CD4-positive, alpha-beta T cell treated with Interleukin-15 for 4 hours (primary cell): Measurements from ENCODE around the gene PLCG2.
A peak's percentile ranks its signal among the peaks of the same experiment; 100 is the strongest.
"Not testable (repeated sequence)": the region's sequence is repeated elsewhere in the genome, so short reads cannot be mapped to it uniquely, and the experiment has no call there.

Experiments
- DNase-seq: peaks from one replicate; pipeline ENCODE4 v3.0.0-alpha.2; 2020; ENCODE audit warnings: low spot score

Gene PLCG2

DNA sequence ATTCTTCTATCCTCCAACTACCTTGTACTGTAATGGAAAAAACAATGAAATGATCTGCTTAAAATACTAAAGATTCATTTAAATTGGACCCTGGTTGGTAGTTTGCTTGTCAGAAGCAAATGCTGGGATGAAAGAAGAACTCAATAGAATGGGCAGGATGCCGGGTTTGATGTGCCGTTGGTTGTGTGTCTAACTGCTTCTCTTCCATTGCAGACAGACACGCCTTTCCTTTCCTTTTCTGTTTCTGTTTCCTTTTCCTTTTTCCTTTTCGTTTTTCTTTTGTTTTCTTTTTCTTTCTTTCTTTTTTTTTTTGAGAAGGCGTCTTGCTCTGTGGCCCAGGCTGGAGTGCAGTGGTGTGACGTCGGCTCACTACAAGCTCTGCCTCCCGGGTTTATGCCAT, 64.6 kb downstream of the PLCG2 start:
- no peak for DNase-seq

DNA sequence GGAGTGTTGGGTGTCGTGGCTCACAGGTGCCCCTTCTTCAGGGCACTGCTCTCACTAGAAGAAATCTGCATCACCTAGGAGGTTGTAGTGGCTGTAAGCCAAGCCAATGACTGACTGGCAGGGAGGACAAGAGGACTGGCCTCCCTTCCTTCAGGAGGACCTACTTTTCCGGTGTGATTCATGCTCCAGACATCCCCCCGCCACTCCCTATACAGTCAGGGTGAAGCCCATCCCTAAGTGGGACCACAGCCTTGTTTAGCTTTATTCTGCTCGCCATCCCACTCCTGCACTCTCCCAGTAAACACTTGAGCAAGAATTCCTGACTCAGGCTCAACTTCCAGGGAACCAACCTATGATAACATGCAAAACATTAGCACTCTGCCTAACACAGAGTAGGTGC, 67.0 kb downstream of the PLCG2 start:
- DNase-seq = no peak

DNA sequence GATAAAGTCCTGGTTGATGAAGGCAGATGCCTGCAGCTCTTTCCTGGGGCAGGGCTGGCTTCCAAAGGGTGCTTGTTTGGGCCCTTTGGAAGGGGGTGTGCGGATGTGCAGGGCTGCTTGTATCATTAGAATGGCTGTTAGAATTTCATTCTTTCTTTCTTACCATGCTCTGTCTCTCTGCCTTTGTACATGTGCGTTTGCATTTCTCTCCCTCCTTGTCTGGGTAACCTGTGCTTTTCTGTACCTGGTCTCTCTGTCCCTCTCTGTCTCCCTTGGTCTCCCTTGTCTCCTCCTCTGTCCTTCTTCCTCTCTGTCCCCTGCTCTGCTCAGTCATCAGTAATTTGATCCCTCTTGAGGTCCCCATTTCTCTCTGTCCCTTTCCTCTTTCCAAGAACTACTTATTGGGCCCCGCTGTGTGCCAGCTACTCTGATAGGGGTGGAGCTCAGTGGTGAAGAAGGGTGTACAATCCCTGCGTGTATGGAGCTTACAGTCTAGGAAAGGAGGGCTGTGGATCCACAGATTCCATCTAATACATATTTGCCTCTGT, 69.3 kb downstream of the PLCG2 start:
- no peak for DNase-seq

DNA sequence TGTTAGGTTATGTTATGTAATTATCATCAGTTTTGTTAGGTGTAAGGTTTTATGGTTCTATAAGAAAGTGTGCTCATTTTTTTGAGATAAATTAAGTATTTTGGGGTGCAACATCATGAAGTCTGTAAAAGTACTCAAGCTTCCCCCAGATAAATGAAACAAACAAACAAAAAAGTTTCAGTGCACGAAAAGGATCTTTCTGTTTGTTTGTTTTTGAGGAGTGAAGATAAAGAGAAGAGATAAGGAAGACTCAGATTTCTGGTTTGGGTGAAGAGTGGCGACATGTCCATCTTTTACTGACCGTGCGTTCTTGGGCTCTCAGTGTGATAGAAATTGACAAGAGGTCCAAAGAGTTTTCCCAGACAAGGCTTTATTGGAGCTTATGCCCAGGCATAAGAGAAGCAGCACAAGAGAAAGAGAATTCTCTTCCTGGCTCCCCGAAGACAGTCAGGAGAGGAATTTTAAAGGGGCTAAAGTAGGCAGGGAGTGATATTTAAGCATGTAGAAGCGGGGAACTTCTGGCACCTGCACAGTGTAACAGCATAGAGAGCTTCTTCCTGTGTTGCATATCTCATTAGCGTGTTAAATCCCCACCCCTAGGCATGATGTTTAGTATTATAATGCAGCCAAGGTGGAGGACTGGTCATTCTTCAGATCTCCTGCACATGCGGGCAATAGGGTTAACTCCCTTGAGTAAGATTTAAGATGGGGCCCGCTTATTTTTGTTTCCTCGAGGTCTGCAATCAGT, 71.3 kb downstream of the PLCG2 start:
- DNase-seq = no peak

DNA sequence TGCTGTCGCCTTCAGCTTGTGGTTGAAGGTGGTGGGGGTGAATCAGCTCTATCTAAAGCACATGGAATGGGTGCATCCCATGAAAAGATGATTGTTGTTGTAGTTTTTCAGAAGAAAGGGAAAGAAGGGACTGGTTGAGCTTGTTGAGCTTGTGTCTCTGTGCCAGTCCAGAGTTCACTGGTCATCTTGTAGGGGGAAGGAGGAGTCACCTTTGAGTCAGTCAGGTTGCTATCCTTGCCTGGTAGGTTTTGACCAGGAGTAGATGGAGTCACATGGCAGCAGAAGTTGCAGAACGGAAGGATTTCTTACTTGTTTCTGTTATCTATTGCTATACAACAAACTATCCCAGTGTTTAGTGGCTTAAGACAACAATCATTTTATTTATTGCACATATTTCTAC, 73.3 kb downstream of the PLCG2 start:
- no peak for DNase-seq

DNA sequence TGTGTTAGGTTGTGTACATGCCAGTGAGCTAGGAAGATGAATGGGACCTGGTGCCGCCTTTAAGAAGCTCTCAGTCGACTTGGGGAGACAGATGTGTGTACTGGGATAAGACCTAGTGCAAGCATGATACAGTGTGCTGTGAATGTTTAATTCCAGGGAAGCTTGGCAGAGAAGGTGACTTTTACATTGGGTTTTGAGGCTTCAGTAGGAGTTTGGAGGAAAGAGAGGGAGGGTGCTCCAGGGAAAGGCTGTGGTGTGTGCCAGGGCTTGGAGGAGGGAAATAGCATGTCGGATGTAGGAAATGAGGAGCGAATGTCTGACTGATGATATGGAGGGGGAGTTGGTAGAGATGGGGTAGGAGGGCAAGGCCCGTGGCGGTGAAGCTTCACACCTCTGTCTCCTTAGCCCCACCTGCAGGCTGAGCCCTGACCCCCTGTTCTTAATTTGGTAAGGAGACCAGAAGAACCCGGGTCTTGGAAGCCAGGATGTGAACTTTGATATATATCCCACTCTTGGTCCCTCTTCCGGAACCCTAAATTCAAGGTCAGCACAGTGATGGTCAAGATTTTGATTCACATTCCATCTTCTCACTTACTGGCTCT, 76.6 kb downstream of the PLCG2 start:
- no peak for DNase-seq

DNA sequence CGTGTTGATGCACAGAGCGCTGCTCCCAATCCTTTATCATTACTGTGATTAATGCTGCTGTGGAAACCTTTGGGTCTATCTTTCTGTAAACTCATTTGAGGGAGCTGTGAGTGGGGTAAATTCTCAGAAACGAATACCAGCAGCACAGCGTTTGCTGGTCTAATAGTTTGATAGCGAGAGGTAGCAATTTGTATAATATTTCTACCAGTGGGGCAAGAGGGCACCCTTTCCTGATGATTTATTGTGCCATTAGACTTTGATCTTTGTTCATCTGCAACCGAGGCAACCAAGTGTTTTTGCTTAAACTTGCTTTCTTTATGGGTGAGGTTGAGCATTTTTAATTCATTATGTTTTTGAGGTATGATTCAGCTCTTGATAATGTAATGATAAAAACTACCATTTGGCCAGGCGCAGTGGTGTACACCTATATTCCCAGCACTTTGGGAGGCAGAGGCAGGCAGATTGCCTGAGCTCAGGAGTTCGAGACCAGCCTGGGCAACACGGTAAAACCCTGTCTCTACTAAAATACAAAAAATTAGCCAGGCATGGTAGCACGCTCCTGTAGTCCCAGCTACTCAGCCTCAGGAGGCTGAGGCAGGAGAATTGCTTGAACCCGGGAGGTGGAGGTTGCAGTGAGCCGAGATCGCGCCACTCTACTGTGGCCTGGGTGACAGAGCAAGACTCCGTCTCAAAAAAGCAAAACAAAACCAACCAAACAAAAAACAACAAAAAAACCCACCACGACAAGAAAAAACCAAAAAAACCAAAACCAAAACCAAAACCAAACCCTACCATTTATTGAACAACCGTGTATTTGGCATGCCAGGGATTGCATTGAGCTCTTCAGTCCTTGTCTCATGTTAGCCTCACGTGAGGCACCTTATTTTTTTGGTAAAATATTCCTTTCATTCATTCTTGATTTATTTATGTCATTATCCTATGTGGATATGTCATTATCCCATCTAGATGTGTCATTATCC, 81.5 kb downstream of the PLCG2 start:
- DNase-seq = no peak

DNA sequence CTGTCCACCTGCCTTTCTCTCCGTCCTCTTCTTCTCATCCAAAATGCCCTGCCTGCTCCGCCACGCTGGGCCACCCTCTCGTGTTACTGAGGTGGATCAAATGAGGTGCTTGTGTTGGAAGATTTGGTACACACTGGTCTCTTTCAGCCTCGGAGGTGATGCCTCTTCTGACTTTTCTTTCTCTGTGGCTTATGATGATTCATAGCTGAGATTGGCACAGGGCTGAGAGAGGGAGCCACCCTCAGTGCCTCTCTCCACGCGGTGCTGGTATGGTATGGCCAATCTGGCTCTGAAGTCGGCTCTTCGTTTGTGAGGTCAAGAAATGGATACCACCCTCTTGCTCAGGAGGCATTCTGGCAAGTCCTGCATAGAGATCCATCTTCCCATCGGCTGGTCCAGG, 82.4 kb downstream of the PLCG2 start:
- peak; percentile 9 for DNase-seq

DNA sequence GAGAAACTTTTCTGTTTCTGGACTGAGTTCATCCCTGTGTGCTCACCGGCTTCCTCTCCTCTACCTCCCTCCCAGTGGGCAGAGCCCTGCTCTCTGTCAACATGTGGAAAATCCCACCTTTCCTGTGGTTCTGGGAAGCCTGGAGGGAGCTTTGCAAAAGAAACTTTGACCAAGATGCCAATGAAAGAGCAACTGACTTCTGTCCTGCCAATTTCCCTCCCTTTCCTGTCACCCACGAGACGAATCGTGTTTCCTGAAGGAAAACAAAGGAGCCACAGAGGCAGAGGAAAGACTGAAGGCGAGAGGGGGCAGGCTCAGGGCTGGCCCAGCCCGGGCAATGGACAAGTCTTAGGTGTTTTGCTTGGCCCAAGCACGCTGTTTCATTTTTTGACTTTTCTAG, 82.8 kb downstream of the PLCG2 start:
- no peak for DNase-seq

DNA sequence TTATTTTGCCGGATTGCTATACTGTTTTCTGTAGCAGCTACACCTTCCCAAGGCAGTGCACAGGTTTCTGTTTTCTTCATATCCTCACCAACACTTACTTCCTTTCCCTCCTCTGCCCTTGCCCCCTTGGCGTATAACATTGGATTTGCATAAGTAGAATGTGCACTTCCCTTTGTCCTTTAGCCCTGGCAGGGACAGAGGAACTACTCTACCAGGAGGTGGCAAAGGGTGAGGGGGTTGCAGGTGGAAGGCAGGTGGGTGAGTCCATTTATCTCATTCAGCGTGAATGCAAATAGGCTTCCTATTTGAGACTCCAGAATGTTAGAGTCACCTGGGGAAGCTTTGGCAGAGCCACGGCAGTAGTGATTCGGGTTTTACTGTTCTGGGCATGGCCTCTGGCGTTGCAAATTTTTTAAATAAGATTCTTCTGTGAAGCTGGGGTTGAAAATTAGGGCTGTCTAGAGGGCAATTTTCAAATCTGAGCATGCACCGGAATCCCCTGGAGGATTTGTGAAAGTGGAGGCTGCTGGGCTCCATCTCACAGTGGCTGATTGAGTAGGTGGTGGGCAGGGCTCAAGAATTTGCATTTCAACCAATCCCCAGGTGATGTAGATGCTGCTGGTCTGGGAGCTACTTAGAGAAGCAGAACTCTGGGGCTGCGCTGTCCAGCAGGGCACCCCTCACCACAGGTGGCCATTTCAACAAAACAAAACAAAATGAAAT, 84.7 kb downstream of the PLCG2 start:
- DNase-seq = no peak

DNA sequence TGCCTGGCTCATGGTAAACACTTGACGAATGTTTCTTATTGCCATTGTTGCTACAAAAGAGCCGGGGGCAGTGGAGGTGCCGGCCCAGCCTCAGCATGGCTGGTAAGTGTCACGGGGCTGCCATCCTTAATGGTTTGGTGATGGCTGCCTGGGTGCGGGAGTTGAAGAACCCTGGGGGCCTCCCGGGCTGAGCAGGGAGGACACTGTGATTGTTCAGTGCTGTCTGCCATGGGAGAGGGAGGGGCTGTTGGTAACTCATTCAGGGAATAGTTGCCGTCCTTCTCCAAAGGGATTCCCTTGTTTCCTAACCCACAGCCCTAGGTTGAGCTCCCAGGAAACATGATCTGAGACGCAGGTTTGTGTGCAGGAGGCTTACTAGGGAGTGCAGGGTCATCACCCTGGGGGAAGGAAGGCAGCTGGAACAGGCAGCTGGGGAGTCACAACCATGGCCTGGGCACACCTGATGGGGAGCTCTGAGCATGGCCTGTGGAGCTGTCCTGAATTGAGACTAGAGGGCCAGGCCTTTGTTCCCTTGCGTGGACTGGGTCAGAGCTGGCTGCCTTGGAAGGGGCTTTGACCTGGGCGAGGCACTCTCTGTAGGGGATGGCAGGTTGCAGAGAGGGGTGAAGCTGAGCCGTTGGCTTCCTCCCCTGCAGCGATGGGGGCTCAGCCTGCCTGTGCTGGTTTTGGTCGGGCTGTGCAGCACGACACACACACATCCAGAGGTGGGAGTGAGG, 85.7 kb downstream of the PLCG2 start:
- no peak for DNase-seq

DNA sequence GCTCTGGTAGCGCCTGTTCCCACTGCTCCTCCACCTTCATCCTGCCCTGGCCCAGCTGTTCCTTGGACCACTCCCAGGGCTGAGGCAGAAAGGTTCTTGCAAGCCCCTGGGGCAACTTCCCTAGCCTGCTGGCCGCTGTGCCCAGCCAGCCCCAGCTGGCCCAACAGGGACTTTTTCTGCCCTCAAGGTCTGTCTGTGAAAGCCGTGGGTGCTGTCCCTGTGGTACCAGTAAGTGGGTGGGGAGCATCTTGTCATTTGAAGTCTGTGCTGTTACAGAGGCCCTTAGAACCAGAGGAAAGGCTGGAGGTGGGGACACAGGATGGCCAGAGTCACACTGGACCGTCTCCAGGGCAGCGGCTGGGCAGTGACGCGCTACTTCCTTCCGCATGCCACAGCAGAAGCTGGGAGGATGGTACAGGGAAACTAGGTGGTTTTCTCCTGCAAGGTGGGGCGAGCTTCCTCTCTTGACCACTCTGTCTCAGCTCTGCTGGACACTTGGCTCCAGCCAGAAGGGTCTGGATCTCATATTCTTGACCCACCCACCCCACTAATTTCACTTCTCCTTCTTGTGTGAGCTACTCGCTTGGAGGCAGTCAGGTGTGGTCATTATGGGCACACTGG, 87.8 kb downstream of the PLCG2 start:
- DNase-seq = no peak

DNA sequence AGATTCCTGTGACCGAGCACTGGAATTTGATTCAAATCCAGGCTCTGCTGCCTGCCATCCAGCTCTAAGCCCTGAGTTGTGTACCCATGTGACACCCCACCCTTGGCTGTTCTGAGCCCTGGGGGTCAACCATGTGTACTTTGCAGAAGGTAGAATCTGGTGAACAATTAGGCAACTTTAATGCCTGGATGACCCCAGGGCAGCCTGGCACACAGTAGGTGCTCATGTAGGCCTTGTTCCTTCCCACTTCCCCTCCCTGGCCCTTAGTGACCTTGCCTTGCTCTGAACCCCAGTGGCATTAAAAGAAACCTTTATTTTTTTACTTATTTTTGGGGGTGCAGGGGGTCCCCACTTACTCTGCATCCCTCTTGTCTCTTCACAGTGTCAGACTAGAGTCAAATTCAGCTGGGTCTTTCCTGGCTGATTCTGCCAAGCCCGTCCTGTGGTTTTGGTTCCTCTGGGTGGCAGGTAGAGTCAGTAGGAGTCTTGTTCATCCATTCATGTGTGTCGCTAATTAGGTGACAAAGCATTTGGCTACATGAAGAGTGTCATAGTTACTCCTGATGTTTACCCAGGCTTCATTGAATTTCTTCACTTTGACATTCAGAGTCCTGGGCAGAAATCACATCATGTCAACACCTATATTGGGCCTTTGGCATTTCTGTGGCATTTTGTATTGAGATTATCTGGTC, 89.1 kb downstream of the PLCG2 start:
- DNase-seq = no peak

DNA sequence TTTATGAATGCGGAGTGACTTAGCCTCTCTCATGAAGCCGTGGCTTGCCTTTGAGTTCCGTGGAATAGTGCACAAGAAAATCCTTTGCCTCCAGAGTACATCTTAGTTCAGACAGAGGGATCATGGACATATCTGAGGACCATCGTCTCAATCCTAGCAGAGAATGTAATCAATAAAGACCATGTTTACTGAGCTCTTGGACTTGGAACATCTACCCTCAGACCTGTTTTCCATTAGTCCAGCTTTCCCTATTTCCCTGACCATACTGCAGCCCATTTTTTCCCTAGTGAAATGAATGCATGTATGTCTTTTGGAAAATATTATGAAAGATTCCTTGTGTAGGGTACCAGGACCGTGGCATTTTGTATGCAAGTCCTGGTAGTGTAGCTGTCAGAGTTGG, 90.2 kb downstream of the PLCG2 start:
- DNase-seq = no peak

DNA sequence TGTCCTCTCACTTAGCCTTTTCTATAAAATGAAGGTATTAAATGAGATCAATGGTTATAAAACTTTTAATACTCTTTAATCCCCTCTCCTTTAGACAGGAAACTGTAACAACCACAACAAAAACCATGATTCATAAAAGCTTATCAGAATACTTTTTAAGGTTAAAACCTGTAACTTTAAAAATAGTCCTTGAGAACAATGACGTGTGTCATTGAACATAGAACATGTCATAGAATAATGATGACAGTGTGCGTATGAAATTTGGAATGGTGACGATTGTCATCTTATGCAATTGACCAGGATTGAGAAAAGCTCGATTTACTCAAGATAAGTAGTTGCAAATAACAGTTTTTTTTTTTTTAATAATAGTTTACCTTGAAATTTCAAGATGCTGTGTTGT, 94.1 kb downstream of the PLCG2 start:
- no peak for DNase-seq

DNA sequence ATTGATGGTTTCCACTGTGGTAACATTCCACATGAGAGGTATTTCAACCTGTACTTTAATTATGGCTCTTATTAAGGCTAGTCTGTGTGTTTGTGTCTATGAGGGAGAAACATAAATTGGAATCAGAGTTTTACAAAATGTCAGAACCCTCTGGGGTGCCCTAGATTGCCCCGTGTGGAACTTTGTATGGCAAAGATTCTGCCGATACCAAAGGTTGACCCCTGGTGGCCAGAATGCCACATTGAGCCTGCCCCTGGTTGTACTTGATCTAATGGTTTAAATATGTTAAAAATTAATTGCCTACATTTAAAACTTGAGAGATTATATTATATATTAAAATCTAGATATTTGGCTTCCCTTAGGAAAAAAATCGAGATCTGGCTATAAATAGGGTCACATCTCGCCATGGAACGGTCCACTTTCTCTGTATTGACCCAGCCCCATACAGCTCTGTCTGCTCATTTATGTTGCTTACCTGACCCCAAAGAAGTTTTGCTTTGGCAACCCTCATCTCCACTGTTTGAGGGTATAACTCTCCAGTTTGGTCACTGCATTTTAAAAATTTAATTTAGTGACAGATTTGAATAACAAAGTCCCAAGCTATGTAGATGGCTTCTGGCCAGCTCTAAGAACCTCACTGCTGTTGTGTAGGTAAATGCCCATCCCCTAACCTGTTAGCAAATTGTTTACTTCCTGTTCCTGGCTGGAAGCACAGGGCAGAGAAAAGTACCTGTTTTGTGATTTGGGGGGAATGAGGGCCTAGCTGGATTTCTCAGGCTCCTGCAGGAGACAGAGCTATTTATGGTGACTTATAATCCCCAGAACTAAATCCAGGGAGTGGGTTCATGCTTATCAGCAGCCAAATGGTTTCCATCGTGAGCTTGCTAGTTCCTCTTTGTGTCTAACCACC, 95.0 kb downstream of the PLCG2 start:
- DNase-seq = peak; percentile 56

DNA sequence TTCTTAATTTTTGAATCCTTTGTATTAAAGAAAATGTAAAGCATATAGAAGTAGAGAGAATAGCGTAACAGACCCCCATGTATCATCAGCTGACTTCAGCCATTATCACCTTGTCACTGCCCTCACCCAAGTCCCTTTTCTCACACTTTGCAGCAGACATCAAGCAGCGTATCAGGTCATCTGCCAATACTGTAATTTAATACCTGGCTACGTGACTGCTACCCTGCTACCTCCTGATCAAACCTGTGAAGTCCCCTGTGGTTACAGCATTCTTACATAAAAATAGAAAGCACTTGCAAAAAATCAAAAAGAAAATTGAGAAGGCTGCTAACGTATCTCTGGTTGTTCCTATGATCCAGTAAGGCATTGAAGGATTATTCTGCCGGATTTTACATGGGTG, 96.4 kb downstream of the PLCG2 start:
- DNase-seq = no peak

DNA sequence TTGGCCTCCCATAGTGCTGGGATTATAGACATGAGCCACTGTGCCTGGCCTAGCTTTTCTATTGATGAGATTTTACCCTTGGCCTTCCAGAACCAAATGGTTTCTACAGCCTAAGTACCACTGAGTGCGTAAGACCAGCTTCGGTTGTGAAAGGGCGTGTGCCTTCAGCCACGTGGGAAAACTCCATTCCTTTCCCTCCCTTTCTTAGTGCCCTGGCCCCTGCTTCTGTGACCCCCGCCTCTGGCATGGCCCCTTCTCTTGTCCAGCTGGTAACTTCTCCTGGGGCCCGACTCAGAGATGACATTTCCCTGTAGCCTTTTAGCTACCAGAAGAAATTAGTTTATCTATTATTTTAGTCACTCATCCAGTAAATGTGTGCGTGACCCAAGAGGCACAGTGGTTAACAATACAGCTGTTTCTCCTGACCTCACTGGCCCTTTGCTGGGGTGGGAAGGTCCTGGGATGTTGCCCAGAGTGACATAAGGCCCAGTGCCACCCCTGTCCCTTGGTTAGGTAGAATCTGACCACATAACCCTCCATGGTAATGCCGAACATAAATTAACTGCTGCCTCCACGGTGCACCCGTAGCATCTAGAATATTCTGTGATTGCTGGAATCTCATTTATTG, 97.3 kb downstream of the PLCG2 start:
- DNase-seq = no peak

DNA sequence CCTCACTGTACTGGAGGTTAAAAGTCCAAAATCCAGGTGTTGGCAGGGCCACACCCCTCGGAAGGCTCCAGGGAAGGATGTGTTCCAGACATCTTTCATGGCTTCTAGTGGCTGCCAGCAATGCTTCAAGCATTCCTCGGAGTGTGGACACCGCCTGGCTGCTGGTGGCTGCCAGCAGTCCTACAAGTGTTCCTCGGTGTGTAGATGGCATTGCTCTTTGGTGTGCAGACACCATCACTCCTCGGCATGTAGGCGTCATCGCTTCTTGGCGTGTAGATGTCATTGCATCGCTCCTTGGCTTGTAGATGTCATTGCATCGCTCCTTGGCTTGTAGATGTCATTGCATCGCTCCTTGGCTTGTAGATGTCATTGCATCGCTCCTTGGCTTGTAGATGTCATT, 98.4 kb downstream of the PLCG2 start:
- DNase-seq = not testable (repeated sequence)
